Measurements from ENCODE around the gene DPAGT1. TPM values are rescaled to one million over a fixed set of nuclear protein-coding genes. Genes with fewer than 3 reads are reported as not detected.
A peak's percentile ranks its signal among the peaks of the same experiment; 100 is the strongest.

Gene DPAGT1
- total and polyA plus RNA-seq, 12 donors: 26.8 to 73.9 (median 50.2) TPM

DNA sequence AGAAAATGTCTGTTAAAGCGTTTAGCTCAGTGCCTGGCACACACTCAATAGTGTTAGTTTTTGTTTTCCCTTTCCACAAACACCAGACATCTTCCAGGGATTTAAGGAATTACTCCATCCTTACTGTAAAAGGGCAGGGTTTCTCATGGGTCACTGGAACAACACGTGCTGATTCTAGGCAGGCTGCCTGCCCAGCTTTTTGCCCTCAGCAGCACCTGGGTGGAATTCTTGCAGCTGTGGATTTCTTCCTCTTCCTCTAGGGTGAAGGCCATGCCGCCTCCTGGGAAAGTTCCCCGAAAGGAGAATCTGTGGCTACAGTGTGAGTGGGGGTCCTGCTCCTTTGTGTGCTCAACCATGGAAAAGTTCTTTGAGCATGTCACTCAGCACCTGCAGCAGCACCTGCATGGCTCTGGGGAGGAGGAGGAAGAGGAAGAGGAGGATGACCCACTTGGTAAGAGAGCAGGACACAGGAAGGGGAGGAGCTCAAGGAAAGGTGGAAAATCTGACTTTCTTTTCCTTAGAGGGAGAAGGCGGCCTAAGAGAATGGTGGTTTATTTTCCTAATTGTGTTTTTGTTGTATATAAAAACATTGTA, 25.1 kb upstream of the DPAGT1 start:
- TF ChIP-seq, protein P1, sequence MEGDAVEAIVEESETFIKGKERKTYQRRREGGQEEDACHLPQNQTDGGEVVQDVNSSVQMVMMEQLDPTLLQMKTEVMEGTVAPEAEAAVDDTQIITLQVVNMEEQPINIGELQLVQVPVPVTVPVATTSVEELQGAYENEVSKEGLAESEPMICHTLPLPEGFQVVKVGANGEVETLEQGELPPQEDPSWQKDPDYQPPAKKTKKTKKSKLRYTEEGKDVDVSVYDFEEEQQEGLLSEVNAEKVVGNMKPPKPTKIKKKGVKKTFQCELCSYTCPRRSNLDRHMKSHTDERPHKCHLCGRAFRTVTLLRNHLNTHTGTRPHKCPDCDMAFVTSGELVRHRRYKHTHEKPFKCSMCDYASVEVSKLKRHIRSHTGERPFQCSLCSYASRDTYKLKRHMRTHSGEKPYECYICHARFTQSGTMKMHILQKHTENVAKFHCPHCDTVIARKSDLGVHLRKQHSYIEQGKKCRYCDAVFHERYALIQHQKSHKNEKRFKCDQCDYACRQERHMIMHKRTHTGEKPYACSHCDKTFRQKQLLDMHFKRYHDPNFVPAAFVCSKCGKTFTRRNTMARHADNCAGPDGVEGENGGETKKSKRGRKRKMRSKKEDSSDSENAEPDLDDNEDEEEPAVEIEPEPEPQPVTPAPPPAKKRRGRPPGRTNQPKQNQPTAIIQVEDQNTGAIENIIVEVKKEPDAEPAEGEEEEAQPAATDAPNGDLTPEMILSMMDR (IDR thresholded peaks at IDR 0.05): no peak
- no peak for TF ChIP-seq POLR2A (IDR thresholded peaks at IDR 0.05)
- Histone ChIP-seq H3K4me1 (replicated peaks in 1 of 2) (peaks cover 5 to 21% of the 10 kb centered on the region in 2 donors), H3K36me3 (replicated peaks in 1 of 2) (peaks cover 0 to 47% of the 10 kb centered on the region in 2 donors), H3K27ac (peak overlapping the region in 1 of 5 donors; percentile 12), H3K4me3 (no peak overlapping the region), H3K27me3 (no peaks in the 10 kb centered on the region), H3K9me3 (replicated peaks in 1 of 3) (no peaks in the 10 kb centered on the region)
- intact Hi-C loops (cut with DNase I): no loop called here
- DNase-seq: no peak
- 56 to 75% (median 66%) methylated on average over 5 of the region's 5 CpGs for WGBS, 4 donors

DNA sequence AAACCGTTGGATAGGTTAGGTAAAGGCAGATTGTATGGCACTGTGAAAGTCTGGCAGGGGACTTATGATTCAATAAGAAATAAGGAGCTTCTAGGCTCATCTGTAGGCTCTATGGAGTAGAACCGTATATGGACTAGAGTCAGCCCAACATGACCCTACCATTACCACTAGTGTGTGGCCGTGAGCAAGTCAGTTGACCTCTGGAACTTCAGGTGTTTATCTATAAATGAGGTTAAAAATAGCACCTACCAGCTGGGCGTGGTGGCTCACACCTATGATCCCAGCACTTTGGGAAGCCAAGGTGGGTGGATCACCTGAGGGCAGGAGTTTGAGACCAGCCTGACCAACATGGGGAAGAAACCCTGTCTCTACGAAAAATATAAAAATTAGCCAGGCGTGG, 24.2 kb upstream of the DPAGT1 start:
- intact Hi-C loops (cut with DNase I): no loop called here
- Histone ChIP-seq H3K27me3 (no peaks in the 10 kb centered on the region), H3K4me1 (replicated peaks in 1 of 2) (peaks cover 5 to 21% of the 10 kb centered on the region in 2 donors), H3K27ac (no peak overlapping the region), H3K9me3 (replicated peaks in 1 of 3) (no peaks in the 10 kb centered on the region), H3K4me3 (no peak overlapping the region), H3K36me3 (replicated peaks in 1 of 2) (peaks cover 0 to 38% of the 10 kb centered on the region in 2 donors)
- TF ChIP-seq, protein P1 (IDR thresholded peaks at IDR 0.05): no peak
- no peak for TF ChIP-seq POLR2A (IDR thresholded peaks at IDR 0.05)
- no peak for DNase-seq
- WGBS, 4 donors: 90 to 93% (median 91%) methylated on average over 6 of the region's 6 CpGs

DNA sequence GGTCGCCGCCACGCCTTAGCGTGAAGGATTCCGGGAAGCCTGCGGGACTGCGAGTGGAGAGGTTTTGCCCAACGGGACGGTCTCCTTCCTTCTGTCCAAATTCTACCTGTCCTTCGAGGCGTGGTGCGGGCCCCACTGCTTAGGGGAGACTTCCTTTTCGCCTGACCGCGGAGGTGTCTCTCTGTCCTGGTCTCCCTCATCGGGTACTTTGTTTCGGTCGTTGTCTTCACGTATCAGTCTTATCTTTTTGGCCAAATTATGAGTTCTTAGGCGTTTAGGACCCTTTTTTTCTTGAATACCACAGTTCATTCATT, 20.1 kb upstream of the DPAGT1 start:
- TF ChIP-seq POLR2A (IDR thresholded peaks at IDR 0.05): no peak
- TF ChIP-seq, protein P1 (IDR thresholded peaks at IDR 0.05): no peak
- H3K4me3 ChIP-seq: peak overlapping the region; percentile 25 to 91 (median 56)
- peaks cover 0 to 8% of the 10 kb centered on the region in 2 donors for H3K36me3 ChIP-seq (replicated peaks in 1 of 2)
- H3K27me3 ChIP-seq: no peaks in the 10 kb centered on the region
- intact Hi-C loops (cut with DNase I): no loop called here
- no peak for DNase-seq
- peaks cover 5 to 26% of the 10 kb centered on the region in 2 donors for H3K4me1 ChIP-seq (replicated peaks in 1 of 2)
- H3K27ac ChIP-seq: peak overlapping the region in 2 of 5 donors; percentile 71 to 84
- no peaks in the 10 kb centered on the region for H3K9me3 ChIP-seq (replicated peaks in 1 of 3)
- 0 to 1% (median 0%) methylated on average over 10 to 20 of the region's 20 CpGs for WGBS, 4 donors

DNA sequence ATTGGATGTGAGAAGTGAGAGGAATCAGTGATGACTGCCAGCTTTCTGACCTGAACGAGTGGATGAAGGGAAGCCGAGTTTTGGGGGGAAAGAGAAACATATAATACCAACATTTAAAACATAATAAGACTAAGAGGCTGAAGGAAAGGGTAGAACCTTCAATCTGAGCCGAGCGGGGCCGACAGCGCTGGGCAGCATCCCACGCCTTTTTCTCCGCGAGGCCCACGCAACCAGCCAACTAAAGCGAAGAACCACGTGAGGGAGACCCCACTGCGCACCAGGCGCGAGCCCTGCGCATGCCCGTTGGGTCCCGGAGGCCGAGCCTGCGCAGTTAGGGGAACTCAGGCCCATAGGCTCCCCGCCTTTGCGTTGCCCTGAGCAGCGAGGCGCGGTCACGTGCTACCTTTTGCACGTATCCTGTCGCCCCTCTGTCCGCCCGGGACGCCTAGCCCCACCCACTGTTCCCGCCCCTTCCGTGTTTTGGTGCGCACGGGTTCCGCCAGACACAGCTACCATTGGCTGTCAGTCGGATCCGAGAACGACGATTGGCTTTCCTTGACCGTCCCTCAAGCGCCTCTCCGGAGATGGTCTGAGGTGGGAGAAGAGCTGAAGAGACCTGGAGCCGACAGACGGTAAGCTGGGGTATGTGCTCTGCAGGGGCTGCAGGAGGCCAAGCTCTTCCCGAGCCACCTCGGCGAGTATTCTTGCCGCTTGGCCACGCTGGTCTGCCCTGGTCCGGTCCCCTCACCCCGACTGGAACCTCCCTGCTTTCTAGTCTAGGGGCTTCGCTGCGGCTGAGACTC, 19.6 kb upstream of the DPAGT1 start, which contains the start of gene HINFP:
TSS of gene HINFP (plus strand) at position 573 of the 803 bp plus-strand sequence. CDS start 5,365 bp downstream, outside the sequence.
- DNase-seq: peak; percentile 99 to 100 (median 100)
- Histone ChIP-seq H3K4me1 (replicated peaks in 1 of 2) (peaks cover 5 to 23% of the 10 kb centered on the region in 2 donors), H3K36me3 (replicated peaks in 1 of 2) (peaks cover 0 to 10% of the 10 kb centered on the region in 2 donors), H3K9me3 (replicated peaks in 1 of 3) (no peaks in the 10 kb centered on the region), H3K27ac (peak within 1 kb of the TSS in 3 of 5 donors; percentile 42 to 84 (median 80)), H3K27me3 (no peaks in the 10 kb centered on the region), H3K4me3 (peak within 1 kb of the TSS; percentile 25 to 91 (median 56))
- intact Hi-C loops (cut with DNase I): no loop called here
- 0 to 1% (median 1%) methylated on average over 7 to 54 of the region's 54 CpGs for WGBS, 4 donors
- TF ChIP-seq, protein P1 (IDR thresholded peaks at IDR 0.05): no peak
- TF ChIP-seq POLR2A (IDR thresholded peaks at IDR 0.05): peak; percentile 36 to 69

Data from adrenal gland (tissue), 12 donors.